H1 (cell line): ENCODE measurements around the gene KRTAP4-9.

Source experiments
- ATF2 ChIP-seq: IDR thresholded peaks from 2 replicates; pipeline ENCODE4 v1.6.1; 2012; ENCODE audit warnings: low read length, inconsistent platforms
- EZH2 ChIP-seq: fragments of 200-600 bp; sonication (generic); IDR thresholded peaks from 2 replicates; pipeline ENCODE4 v1.7.1; 2012; ENCODE audit warnings: low read depth, mild to moderate bottlenecking, moderate library complexity, low read length, inconsistent platforms; ENCODE audit not compliant: severe bottlenecking
- JUN ChIP-seq: IDR thresholded peaks from 2 replicates; pipeline ENCODE4 v1.6.1; 2011; ENCODE audit warnings: low read depth, mild to moderate bottlenecking, improper control_type of control experiment, low read length
- POLR2A ChIP-seq, 2 experiments: IDR thresholded peaks; 1 replicate in 1 of 2; 2 replicates in 1 of 2; pipeline ENCODE4 v1.6.1; 2011; ENCODE audit warnings: low read depth in 2 of 2, low read length in 2 of 2, mild to moderate bottlenecking in 2 of 2; ENCODE audit errors: control extremely low read depth in 1 of 2
- POLR2AphosphoS5 ChIP-seq: IDR thresholded peaks from 2 replicates; pipeline ENCODE4 v1.6.1; 2011; ENCODE audit warnings: low read depth, low read length
- SP2 ChIP-seq: IDR thresholded peaks from 2 replicates; pipeline ENCODE4 v1.6.1; 2012; ENCODE audit warnings: mild to moderate bottlenecking, low read length, inconsistent platforms
- TAF1 ChIP-seq: IDR thresholded peaks from 2 replicates; pipeline ENCODE4 v1.6.1; 2011; ENCODE audit warnings: mild to moderate bottlenecking, low read depth, low read length
- YY1 ChIP-seq: IDR thresholded peaks from 2 replicates; pipeline ENCODE4 v1.6.1; 2011; ENCODE audit warnings: low read depth, mild to moderate bottlenecking, low read length
- TF ChIP-seq, protein P1 (sequence below), 3 experiments: IDR thresholded peaks; 1 replicate in 2 of 3; 2 replicates in 1 of 3; pipeline versions ENCODE4 v1.5.1 to v1.6.1; 2011; ENCODE audit warnings: low read length in 3 of 3, mild to moderate bottlenecking in 3 of 3, inconsistent platforms in 2 of 3, low read depth in 1 of 3, moderate library complexity in 1 of 3; ENCODE audit not compliant: insufficient read depth in 1 of 3; ENCODE audit errors: control extremely low read depth in 1 of 3

GRCh38 chr17:41118721-41119120 lies 13.5 kb downstream of the KRTAP4-9 start:
- no peak for TF ChIP-seq POLR2AphosphoS5
- TF ChIP-seq, protein P1, sequence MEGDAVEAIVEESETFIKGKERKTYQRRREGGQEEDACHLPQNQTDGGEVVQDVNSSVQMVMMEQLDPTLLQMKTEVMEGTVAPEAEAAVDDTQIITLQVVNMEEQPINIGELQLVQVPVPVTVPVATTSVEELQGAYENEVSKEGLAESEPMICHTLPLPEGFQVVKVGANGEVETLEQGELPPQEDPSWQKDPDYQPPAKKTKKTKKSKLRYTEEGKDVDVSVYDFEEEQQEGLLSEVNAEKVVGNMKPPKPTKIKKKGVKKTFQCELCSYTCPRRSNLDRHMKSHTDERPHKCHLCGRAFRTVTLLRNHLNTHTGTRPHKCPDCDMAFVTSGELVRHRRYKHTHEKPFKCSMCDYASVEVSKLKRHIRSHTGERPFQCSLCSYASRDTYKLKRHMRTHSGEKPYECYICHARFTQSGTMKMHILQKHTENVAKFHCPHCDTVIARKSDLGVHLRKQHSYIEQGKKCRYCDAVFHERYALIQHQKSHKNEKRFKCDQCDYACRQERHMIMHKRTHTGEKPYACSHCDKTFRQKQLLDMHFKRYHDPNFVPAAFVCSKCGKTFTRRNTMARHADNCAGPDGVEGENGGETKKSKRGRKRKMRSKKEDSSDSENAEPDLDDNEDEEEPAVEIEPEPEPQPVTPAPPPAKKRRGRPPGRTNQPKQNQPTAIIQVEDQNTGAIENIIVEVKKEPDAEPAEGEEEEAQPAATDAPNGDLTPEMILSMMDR (IDR thresholded peaks at IDR 0.05; ENCODE audit: control extremely low read depth in 1 of 3, insufficient read depth in 1 of 3, low read depth in 1 of 3, low read length in 3 of 3) = no peak
- no peak for TF ChIP-seq JUN
- TF ChIP-seq SP2 = no peak
- no peak for TF ChIP-seq ATF2
- TF ChIP-seq POLR2A (IDR thresholded peaks at IDR 0.05; ENCODE audit: control extremely low read depth in 1 of 2, low read depth in 2 of 2, low read length in 2 of 2) = no peak
- TF ChIP-seq TAF1 = no peak
- no peak for TF ChIP-seq YY1
- no peak for TF ChIP-seq EZH2
